Iris pigment epithelial cell (primary cell): ENCODE measurements around the gene PCSK9.
A peak's percentile ranks its signal among the peaks of the same experiment; 100 is the strongest.

Source experiments
- DNase-seq: peaks from one replicate; pipeline ENCODE4 v3.0.0-alpha.2; 2011; ENCODE audit warnings: low read depth

The PCSK9 gene

DNA sequence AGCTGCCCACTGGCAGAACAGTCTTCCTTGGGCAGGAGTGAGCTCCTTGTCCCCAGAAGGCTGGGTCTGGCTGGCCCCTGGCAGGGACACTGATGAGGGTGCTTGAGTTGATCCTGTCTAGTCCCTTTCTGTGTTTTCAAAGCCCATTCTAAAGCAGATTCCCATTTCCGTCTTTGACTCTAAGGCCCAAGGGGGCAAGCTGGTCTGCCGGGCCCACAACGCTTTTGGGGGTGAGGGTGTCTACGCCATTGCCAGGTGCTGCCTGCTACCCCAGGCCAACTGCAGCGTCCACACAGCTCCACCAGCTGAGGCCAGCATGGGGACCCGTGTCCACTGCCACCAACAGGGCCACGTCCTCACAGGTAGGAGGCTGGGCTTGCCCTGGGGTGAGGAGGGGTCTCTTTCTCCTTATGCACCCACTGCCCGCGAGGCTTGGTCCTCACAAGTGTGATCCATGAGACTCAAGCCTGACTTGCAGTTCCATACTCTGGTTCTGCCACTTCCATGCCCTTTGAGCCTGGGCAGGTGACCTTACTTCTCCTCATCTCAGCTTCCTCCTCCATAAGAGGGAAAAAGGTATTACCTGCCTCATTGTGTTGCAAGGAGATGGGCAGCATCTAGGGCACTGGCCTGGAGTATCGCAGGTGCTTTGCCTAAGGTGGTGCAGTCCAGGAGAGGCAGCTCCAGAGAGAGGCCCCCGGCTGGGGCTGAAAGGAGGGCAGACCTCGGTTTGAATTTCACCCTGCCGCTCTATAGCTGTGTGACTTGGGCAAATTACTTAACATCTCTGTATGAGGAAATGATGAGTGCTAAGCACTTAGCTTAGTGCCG, 20.2 kb downstream of the PCSK9 start:
- no peak for DNase-seq

DNA sequence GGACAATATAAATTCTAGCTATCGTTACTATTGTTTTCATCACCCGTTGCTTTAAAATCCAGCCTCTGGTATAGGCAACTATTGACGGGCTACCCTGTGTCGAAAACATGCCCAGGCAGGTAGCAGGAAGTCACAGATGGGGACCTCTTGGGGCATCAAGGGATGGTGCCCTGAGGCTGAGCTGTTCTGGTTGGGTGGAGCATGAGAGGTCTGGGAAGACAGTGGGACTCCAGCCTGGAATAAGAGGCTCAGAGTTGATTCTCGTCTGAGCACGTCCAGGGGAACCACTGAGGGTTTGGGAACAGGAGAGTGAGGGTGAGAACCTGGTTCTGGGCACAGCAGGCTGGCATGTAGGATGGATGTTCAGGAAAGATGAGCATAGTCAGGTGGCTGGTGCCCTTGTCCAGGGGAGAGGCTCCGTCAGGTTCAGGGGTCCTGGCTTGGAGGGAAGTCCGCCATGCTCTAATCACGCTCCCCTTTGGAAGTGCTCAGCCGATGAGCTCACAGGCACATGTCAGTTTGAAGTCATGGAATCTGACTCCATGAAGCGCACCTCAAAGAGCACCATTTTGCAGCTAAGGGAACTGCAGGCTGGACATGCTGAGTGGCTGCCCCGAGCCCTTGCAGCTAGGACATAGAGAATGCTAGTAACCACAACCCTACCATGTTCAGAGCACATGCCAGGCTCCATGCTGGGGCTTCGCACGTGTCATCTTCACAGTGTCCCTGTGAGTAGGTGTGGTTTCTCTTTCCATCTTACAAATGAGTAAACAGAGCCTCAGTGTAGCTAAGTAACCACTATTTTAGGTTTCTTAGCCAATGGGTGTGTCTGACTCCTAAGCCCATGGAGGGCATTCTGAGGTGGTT, 21.0 kb downstream of the PCSK9 start:
- DNase-seq, result no peak

- DNase-seq, result no peak
These were observed 21.8 kb downstream of the PCSK9 start for GRCh38 chr1:55061000-55061705.

DNA sequence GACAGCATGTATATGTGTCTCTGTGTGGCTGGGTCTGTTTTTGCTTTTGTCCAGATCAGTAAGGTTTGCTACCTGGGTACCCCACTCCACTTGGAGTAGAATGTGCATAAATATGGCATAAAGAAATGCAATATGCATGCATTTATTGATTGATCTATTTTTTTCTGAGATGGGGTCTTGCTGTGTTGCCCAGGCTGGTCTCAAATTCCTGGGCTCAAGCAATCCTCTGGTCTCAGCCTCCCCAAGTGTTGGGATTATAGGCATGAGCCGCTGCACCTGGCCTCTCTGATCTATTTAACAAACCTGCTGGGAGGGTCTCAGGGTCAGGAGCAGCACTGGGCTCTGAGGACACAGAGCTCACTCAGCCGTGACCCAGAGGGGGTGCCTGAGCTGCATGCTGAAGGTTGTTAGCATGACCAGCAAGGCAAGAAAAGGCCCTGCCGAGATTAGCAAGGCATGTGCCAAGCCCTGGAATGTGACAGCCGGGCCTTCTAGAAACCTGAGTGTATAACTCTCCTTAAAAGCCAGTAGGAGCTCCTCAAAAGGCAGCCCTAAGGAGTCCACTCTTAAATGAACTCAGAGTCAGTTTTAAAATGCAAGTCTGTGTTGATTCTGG, 22.5 kb downstream of the PCSK9 start:
- no peak for DNase-seq

DNA sequence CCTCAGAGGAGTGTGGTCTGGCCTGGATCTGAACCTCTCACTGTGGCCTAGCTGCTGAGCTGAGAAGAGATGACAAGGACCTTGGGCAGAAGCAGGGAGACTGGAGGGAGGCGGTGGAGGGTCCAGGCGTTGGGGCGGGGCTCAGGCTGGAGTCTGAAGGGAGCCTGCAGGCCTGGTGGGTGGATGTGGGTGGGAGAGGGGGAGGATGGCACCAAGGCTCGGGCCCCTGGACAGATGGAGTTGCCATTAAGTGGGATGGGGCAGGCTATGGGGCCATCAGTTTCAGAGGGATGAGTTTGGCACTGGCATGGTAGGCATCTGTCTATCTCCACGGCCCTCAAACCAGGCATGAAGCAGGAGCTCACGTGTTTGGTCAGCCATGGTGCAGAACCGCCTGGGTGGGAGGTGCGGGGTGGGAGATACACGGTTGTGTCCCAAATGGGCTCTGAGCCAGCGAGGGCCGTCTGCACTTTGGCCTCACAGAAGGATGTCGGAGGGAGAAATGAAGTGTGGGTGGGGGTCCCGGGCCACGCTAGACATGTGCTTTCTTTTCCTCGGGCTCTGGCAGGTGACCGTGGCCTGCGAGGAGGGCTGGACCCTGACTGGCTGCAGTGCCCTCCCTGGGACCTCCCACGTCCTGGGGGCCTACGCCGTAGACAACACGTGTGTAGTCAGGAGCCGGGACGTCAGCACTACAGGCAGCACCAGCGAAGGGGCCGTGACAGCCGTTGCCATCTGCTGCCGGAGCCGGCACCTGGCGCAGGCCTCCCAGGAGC, 23.6 kb downstream of the PCSK9 start:
- DNase-seq, result no peak

DNA sequence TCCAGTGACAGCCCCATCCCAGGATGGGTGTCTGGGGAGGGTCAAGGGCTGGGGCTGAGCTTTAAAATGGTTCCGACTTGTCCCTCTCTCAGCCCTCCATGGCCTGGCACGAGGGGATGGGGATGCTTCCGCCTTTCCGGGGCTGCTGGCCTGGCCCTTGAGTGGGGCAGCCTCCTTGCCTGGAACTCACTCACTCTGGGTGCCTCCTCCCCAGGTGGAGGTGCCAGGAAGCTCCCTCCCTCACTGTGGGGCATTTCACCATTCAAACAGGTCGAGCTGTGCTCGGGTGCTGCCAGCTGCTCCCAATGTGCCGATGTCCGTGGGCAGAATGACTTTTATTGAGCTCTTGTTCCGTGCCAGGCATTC, 24.2 kb downstream of the PCSK9 start:
- no peak for DNase-seq

GRCh38 chr1:55064071-55064581, 24.8 kb downstream of the PCSK9 start:
- DNase-seq, result peak; percentile 23

DNA sequence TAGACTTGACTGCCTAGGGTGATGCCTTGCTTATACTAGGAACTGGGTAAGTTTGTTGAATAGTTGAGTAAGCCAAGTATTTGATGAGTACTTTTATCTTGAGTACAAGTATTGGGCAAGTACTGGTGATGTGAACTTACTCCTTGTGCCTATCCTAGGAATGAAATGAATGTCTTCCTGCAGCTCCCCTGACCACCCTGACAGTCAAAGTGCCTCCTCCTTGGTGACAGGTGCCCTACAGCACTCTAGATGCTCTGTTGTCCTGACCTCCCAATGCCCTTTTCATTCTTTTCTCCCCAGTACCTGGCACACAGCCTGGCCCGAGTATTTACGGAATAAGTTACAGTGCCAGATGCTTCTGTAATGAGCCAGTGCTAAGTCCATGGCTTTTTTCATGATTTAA, 25.5 kb downstream of the PCSK9 start:
- peak; percentile 80 for DNase-seq

GRCh38 chr1:55065648-55066047, 26.3 kb downstream of the PCSK9 start:
- no peak for DNase-seq

GRCh38 chr1:55067022-55067778, 27.9 kb downstream of the PCSK9 start:
- no peak for DNase-seq

DNA sequence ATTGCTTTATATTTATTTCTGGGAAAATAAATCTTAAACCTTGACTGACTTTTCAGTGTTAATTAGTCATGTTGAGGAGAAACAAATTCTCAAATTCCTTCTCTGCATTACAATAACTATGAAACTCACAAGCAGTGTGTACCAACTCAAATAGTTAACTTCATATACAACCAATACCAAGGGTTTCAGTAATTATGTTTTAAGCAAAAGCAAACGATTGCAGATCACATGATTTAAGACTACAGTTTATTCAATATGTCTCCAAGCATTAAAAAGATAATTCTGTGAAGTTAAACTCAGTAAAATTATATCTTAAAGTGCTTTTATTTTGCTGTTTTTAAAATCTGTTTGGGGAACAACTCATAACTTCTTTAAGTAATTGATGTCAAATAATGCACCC, 28.6 kb downstream of the PCSK9 start:
- no peak for DNase-seq

- DNase-seq, result no peak
These were observed 29.3 kb downstream of the PCSK9 start for GRCh38 chr1:55068638-55069037.

DNA sequence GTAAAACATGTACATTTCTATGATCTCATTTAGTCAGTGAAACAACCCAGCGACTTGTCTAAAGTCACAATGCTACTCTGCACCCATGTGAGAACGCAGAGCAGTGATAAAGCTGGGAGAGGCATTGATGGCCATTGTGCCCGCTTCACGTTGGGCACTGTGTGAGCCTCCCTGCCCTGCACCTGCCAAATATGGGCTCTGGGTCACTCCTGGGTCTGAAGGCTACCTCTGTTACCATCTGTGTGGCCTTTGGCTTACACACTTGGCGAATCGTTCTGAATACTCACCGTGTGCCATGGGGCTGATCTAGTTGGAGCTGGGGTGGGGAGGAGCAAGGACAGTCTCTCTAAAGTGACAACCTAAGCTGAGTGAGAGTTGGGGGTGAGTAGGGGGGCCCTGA, 29.9 kb downstream of the PCSK9 start:
- DNase-seq, result no peak

- no peak for DNase-seq
These were observed 31.2 kb downstream of the PCSK9 start for GRCh38 chr1:55070293-55071164.

DNA sequence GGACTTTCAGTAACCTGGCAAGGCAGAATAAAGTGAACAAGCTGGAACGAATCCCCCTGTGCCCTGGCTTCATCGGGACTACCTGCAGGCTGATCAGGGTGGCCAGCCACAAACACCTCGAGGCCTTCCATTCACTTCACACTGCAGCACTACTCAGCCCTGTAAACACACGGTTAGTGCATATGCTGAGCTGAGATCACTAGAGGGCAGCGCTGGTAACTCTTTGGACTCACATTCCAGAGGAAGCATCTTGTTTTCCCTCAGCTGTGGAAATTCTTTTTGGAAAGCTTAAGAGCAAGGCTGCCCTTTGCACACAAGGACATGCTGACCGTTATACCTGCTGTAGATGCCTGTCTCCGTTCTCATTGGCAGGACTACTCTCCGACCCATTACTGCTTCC, 32.1 kb downstream of the PCSK9 start:
- DNase-seq, result peak; percentile 79

GRCh38 chr1:55073187-55073916, 34.0 kb downstream of the PCSK9 start:
- no peak for DNase-seq

GRCh38 chr1:55074455-55074854, 35.1 kb downstream of the PCSK9 start:
- no peak for DNase-seq

- no peak for DNase-seq
These were observed 37.0 kb downstream of the PCSK9 start for GRCh38 chr1:55076356-55076755.

DNA sequence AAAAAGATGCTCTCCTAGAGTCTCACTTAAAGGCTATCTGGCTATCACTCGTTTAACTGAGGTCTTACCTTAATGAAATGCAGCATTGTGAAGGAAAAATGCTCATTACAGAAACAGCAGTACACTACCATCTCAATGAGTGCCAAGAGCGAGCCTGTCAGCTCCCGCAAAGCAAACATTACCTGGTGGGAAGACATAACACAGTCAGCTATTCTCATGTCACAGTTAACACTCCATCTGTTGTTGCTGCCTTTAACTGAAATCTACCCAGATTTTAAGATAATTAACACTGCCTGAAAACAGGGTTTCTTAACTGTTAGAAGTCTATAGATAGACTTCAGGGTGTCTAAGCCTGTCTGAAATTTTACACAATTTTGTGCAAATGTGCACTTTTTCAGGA, 39.1 kb downstream of the PCSK9 start:
- no peak for DNase-seq
